HG02884 (cell line): ENCODE results near the gene MTSS2.

Source experiments
- ATAC-seq: cut with Tn5 transposase; IDR thresholded peaks from one replicate; pipeline ENCODE4 v1.9.1; 2021; ENCODE audit warnings: mild to moderate bottlenecking, moderate library complexity; ENCODE audit not compliant: unreplicated experiment

The MTSS2 gene, protein sequence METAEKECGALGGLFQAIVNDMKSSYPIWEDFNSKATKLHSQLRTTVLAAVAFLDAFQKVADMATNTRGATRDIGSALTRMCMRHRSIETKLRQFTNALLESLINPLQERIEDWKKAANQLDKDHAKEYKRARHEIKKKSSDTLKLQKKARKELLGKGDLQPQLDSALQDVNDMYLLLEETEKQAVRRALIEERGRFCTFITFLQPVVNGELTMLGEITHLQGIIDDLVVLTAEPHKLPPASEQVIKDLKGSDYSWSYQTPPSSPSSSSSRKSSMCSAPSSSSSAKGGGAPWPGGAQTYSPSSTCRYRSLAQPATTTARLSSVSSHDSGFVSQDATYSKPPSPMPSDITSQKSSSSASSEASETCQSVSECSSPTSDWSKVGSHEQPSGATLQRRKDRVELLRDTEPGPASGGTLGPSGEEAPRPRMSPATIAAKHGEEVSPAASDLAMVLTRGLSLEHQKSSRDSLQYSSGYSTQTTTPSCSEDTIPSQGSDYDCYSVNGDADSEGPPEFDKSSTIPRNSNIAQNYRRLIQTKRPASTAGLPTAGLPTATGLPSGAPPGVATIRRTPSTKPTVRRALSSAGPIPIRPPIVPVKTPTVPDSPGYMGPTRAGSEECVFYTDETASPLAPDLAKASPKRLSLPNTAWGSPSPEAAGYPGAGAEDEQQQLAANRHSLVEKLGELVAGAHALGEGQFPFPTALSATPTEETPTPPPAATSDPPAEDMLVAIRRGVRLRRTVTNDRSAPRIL

DNA sequence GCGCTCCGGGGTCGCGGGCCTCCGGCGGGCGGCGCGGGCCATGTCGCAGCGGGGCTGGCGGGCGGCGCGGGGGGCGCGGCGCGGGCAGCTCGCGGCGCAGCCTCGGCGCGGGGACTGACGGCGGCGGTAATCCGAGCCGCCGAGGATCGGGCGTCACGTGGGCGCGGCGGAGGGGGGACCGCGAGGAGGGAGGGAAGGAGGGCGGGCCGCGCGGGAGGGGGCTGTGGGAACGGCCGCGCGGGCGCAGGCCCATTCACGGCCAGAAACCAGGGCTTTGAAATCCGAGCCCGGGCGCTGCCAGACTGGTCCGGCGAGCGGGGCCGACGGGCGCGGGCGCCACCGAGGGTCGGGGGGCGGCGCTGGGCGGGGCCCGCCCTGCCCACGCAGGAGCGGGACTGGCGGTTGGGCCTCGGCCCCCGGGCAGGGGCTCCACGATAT, at the start of gene MTSS2:
MTSS2 (minus strand) TSS at position 116 of the 438 bp plus-strand sequence. CDS start 262 bp downstream, outside the sequence.
- no peak for ATAC-seq

DNA sequence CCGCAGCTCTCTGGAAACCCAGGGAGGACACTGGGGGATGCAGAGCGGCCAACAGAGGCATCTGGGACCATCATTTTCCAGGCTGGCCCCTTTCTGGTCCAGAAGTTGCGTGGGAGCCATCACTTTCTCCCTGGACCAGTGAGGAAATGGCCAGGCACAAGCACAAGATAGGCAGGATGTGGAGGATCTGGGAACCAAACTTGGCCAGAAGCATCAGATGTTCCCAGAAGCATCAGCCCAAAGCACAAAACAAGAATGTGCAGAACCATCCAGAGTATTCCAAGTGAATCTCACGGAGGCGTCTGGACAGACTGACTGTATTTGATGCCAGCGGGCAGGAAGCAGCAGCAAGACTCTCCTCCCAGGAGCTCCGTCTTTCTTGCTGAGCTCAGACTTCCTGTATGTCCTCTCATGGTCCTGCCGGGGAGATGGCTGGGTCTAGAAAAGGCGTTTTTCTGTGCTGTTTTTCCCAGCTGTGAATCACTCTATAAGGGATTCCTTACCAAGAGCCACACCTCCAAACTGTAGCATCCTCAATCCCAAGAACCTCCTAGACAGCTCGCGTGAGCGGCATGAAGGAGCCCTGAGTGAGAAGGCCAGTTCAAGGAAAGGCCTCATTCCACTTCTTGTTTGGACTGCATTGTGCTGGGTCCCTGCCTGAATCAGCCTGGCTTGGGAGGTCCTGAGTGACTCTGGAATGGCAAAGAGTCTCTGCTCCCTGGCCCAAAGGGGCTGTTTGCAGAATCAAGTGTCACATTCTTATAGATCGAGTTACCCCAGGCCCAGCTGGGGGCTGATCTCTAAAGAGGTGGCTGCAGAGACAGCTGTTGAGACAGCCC, 49.5 kb upstream of the MTSS2 start:
- no peak for ATAC-seq

DNA sequence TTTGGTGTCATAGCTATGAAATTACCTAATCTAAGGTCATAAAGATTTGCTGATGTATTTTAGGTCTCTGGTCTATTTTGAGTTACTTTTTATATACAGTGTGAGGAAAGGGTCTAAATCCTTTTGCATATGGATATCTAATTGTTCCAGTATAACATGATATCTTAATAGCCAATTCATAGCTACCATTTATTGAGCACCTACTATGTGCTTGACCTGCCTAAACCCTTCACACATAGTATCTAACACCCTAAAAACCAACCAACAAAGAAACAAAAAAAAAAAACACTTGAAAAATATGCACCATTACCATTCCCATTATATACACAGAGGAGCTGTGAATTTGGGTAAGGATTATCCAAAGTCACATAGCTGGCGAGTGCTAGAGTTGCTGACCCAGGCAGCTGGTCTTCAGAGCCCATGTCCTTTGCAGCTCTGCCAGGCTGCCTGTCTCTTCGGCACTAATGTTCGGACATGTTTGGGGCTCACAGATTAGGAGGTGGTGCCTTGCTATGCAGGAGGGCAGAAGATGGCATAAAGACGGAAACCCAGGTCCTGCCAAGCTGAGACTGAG, 48.8 kb upstream of the MTSS2 start:
- no peak for ATAC-seq

DNA sequence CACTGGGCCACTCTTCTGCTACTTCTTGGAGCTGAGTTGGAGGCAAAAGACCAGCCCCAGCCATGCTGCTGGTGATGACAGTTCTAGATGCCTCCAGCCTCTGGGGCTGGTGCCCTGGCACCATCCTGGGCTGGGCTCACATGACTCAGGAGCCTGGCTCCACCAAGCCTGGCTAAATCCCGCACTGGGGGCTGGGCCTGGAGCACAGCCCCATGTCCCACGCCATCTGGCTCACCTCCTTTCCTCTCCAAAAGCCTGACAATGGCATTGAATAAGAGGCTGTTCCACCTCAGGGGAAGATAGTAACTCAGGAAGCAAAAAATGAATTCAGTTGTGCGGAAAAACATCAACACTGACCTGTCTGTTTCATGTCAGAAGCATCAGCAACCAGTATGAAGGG, 45.1 kb upstream of the MTSS2 start:
- no peak for ATAC-seq

DNA sequence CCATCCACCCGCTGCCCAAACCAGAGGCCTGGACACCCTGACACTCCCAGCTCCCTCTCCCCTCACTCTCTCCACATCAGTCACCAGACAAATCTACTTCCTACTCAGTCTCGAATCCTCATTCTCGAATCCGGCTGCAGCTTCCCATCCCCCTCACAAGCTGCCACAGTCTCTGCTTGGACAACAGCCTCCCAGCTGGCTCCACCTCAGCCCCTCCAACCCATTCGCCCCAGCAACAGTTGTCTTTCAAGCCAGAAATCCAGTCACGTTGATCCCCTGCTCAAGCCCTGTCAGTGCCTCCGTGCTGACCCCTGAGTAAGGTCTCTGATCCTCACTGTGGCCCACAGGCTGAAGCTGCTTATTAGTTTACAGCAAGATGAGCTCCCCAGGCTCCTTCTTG, 44.2 kb upstream of the MTSS2 start:
- no peak for ATAC-seq

DNA sequence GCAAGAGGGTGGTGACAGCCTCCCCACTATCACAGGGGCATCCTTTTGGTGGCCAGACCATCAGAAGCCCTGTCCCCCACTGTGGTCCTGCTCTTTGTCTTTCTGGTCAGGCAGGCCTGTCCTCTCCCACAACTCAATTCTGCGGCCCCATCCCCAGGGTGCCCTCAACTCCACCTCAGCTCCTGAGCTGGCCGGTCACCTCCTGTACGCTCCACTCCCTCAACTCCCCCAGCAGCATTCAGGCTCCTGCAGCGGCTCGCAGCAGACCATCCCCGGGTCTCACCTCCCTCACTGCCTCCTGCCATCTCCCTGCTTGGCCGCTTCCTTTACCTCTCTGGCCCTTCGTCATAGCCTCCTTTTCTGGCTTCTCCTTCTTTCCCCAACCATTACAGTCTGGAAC, 43.4 kb upstream of the MTSS2 start:
- ATAC-seq: no peak

DNA sequence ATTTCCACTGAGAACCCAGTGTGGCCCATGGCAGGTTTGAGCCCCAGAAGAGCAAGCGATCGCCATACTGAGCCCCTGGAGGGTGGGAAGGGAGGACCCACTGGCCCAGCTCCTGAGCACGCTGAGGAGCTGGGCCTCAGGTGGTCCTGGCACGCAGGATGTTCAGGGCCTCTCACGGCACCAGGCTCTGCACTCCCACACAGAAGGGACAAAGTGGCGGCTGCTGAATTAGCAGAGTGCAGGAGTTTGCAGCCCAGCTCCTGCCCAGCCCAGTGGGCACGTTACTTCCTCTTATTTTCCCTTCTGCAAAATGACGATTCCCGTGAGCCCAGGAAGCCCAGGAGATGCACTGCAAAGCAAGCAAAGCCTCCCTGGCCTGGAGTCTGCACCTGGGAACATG, 42.3 kb upstream of the MTSS2 start:
- ATAC-seq: no peak

DNA sequence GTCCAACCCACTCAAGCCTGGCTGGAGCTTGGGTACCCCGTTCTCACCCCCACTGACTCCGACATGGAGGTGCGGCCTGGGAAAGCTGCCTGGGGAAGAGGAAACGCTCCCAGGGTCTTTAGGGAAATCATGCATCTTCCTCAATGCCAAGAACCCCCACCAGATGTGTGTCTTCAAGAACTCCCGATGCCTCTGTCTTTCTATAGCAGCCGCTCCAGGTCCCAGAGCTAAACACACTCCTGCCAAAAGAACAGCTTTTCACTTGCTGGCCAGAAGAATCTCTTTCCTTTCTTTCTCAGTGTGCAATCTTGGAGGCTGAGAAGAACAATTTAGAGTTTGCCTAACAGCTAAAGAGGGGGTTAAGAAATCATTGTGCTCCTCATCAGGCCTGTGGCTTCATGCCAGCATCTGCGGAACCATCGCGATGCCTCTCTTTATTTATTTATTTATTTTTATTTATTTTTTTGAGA, 41.1 kb upstream of the MTSS2 start:
- no peak for ATAC-seq

DNA sequence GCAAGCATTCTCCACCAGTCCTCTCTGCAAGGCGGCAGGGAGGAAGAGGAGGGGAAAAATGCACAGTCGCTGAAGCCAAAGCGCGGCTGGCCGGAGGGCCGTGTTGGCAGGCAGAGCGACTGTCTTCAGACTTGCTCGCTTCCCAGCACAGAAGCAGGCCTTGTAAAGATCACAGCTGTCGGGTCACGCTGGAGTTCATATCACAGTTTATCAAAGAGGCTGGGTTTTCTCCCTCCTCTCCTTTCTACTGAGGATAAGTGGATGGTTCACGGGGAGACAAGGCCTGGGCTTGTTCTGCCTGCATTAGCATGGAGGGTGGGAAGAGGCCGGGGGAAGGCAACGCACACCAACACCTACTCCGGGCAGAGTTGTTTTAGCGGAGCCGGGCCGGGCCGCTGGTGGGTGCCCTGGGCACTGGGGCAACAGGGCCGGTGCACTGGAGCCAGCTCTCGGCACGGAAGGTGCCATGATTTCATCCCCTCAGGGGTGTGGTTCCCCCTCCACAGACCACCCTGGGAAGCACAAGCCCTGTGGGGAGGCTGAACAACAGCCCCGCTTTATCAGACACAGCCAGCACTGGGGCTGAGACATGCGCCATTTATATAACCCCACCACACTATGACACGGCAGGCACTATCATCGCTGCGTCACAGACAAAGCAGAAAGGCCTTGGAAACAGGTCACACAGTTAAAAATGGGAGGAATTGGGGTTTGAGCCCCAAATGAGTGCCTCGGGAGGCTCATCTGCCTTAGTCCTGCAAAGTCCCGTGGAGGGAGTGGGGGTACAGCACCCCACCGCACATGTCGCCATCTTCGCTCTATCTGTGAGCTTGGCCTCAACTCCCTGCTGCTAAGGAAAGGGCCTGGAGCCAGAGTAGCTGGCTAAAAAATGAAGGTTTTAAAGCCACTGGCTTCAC, 40.3 kb upstream of the MTSS2 start:
- ATAC-seq: no peak

DNA sequence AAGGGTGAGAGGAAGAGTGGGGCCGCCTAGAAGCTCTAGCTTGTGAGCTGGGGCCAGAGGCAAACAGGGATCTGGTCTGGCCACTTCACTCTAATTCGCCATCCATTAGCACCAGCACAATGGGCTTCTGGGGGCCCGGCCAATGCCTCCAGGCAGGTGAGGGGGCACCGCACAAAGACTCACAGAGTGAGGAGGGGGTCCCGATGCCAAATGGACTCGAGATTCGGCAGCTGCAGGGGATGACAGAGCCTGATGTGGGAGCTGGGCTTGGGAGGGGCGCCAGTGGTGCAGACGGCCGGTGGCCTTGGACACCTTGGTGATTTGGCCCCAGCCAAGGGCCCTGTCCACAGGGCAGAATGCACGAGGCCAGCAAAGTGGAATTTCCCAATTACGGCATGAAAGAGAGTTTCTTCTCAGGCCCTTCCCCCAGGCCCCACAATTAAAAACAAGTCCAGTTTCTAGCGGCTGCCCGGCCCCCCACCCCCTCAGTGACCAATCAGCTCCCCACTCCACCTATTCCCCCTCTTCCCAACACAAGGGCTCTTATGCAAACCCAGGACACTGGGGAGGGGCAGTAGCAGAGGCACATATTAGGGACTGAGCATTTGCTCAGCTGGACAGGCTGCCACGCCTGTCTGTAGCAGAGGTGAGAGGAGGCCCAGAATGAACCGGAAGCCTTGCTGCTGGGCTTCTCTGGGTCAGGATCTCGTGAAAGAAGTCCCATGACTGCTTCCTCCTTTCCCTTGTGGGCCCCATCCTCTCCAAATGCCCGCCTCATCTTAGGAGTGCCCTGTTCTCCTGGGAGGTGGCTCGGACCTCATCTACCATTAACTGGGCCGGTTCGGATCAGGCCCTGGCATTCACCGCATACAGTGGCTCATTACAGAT, 39.4 kb upstream of the MTSS2 start:
- ATAC-seq: no peak

DNA sequence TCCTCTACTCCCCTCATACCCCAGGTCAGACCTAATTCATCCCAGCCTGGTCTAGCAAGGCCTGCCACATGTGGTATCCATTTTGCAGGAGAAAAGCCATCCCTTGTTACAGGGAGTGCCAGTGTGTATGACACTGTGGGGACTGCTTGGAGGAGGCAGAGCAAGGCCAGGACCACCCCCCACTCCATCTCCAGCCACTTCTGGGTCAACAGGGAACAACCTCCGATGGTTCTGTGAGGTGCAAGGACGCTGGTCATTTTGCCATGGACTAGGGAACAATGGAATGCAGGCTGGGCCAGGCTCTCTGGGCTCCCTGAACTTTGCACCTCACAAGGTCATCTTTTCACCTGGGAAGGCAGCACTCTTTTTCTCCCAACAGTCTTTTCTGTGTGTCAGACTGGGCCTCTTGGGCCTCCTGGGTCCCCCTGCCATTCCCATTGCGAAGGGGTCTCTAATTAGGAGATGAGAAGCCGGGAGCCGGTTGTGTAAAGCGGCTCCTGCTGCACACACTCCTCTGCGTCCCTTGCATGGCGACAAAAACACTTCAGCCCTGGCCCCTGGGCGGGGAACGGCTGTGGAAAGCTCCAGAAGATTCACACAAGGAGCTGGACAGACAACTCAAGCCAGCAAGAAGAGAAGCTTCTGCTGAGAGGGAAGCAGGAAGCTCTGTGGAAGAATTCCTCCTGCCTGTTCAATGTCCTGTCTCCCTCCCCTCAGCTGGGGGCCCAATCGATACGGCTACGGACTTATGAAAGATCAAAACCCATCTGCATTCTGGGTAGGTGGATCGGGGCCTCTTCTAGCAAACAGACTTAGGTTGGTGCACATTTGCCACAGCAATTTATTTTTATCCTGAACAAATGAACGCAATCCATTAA, 38.5 kb upstream of the MTSS2 start:
- ATAC-seq: no peak

DNA sequence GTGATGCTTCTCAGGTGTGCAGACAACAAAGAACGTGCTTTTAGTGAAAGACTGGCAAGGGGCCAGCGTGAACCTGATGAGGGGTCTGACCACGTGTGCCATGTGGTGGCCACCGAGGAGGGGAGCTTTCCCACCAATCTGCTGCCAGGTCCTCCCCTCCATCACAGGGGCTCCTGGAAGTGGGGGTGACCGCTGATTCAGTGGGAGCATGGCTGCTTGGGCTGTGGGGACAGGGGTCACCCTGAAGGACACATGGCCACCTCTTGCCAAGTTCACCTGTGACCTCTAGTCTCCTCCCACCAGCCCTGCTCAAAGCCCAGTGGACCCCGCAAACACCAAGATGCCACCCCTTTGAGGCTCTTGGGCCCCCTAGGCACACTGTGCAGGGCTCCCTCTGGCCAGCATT, 37.9 kb upstream of the MTSS2 start:
- no peak for ATAC-seq

DNA sequence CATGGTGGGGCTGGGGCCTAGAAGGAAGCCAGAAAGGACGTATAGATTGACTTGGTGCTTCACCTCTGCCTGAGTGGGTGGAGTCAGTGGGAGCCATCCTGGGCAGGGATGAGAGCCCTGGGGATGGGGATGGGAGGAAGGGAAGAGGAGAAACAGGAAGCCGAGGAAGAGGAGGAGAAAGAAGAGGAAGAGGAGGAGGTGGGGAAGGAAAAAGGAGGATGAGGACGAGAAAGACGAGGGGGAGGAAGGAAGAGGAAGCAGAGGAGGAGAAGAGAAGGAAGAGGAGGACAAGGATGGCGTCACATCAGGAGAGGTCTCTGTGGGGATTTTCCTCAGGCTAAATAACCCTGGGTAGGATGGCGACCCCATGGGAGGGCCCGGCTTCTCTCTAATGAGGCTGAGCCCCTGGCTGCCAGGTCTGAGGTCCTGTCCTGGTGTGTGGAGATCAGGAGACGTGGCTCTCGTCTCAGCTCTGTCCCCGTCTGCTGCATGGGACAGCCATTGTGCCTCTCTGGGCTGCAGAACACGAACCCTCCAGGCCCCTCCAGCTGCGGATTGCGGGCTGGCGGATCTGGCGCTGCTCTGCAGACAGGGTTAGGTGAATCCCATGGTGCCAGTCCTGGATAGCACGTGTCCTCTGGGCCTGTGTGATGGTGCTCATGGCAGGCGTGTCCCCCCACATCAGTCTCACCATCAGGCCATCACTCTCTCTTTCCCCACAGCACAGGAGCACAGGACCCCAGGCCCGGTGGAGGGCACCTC, 35.5 kb upstream of the MTSS2 start:
- no peak for ATAC-seq

DNA sequence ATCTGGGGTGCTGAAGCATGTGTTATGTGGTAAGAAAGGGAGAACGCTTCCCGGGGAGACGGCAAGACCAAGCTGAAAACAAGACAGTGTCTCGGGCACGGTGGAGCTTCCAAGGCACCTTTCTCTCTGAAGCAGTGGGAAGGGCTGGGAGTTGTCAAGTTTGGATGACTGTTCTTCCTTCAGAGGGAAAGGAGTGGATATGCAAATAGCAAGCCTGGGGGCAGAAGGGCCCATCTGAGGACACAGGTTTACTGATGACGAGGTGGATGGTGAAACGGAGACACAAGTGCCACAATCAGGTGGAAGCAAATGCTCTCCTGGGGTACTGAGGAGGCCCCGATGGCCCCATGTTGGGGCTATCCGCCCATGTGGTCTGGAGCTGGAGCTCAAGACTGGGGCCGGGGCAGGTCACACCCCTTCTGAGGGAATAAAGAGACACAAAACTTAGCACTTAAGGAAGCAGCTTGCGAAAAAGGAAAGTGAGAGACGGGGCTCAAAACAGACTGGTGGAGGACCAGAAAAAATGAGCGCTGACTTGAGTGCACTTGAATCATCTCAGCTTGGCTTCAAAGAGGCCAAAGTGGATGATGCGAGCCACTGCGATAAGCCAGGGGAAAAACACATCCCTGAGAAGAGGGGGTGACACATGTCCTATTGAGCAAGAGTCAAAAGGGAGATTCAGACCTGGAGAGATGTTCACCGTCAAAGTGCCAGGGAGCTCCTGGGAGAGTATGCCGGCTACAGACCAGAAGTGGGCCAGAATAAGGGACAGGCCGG, 34.8 kb upstream of the MTSS2 start:
- no peak for ATAC-seq

DNA sequence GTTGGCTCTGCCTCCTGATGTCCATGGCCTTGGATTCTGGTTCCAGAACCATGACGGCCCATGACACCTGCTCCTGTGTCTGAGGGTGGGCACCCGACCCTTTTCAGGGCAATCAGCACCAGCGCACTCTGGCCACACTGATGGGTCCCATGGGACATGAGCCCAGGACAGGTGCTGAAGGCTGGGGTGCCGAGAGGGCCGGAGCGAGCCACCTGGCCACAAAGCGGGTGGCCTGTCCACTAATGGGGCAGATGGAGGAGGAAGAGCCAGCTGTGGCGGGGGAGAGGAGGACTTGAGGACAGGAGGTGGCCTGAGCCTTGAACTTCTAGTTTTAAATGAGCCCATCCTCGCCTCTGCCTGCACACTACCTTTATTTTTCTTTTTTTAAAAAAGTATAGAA, 31.2 kb upstream of the MTSS2 start:
- ATAC-seq: no peak

DNA sequence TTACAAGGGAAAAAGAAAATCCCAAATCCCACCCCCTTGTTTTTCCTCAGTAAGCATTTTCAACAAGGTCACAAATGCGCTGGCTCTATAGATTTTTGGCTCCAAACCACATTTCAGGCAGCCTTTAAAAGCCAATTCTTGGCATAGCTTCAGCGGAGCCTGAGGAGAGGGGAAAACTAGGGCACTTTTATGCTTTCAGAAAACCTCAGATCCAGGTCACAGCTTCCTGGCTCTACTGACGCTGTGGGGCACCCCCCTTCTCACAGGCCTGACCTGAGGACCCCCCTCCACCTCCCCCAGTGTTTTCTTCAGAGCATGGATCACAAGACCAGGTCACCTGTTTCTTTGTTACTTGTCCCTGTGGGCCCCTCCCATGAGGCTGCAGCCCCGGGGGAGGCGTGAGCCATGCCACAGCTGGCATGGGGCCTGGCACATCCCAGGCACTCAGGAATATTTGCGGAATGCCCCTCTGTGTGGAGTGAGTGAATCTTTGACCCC, 30.1 kb upstream of the MTSS2 start:
- no peak for ATAC-seq
